GM12878 (cell line): ENCODE data around the gene UNC80. TPM values are rescaled to one million over a fixed set of nuclear protein-coding genes. Genes with fewer than 3 reads are reported as not detected.

Experiments
- ATAC-seq: fragments of 200-7000 bp; cut with Tn5 transposase; 3 replicates; pipeline ENCODE4 v1.9.1; 2020; ENCODE audit warnings: mild to moderate bottlenecking, moderate library complexity
- BruUV-seq: library from RNA; stranded (reverse); fragments of 400-500 nt; replicated peaks from 2 replicates; lab custom pipeline; 2021; lab: Mats Ljungman, UMichigan
- CTCF ChIA-PET: fragments of 300-600 bp; sonication (Branson Sonifier 250); formaldehyde crosslinking; extraction: SDS; loops from one replicate; lab custom pipeline; 2021; ENCODE audit warnings: inconsistent platforms; lab: Yijun Ruan, JAX
- POLR2A ChIA-PET: fragments of 350-600 bp; formaldehyde crosslinking; extraction: SDS; loops from one replicate; lab custom pipeline; 2021; ENCODE audit warnings: inconsistent platforms; lab: Charles Lee
- RAD21 ChIA-PET: fragments of 300-600 bp; sonication (Branson Sonifier 250); formaldehyde crosslinking; loops from one replicate; lab custom pipeline; 2023; ENCODE audit warnings: antibody characterized with exemption; ENCODE audit not compliant: unreplicated experiment; lab: Charles Lee
- SMC1A ChIA-PET: fragments of 300-600 bp; sonication (Branson Sonifier 250); formaldehyde crosslinking; loops from one replicate; lab custom pipeline; 2023; ENCODE audit not compliant: unreplicated experiment, uncharacterized antibody; lab: Charles Lee
- DNase-seq: peaks from one replicate; pipeline ENCODE4 v3.0.0-alpha.2; 2011; ENCODE audit warnings: low read depth, low spot score
- FAIRE-seq: peaks from 3 replicates; lab custom pipeline; 2011; peaks lifted over from hg19 to GRCh38; lab: Jason Lieb, UNC
- H2AFZ ChIP-seq: 2 replicates; pipeline ENCODE4 v1.6.0; 2011; ENCODE audit warnings: low read depth, low read length, control low read depth; ENCODE audit not compliant: control insufficient read depth
- H3K27ac ChIP-seq: 2 replicates; pipeline ENCODE4 v1.5.1; 2011; ENCODE audit warnings: control low read depth; ENCODE audit not compliant: control insufficient read depth, insufficient read depth
- H3K27me3 ChIP-seq, 2 experiments: replicated peaks in 1 of 2; 2 replicates each; pipeline versions ENCODE4 v1.6.0 to v1.6.1; 2011; ENCODE audit warnings: low read length in 1 of 2; ENCODE audit not compliant: control insufficient read depth in 2 of 2, insufficient read depth in 2 of 2
- H3K36me3 ChIP-seq, 2 experiments: 2 replicates each; pipeline ENCODE4 v1.5.1; 2011; ENCODE audit warnings: low read length in 1 of 2; ENCODE audit not compliant: control insufficient read depth in 2 of 2, insufficient read depth in 2 of 2
- H3K4me1 ChIP-seq: 2 replicates; pipeline ENCODE4 v1.6.1; 2011; ENCODE audit warnings: mild to moderate bottlenecking, low read length, moderate library complexity, mixed read lengths; ENCODE audit not compliant: control insufficient read depth, insufficient read depth
- H3K4me2 ChIP-seq: 2 replicates; pipeline ENCODE4 v1.6.0; 2011; ENCODE audit warnings: control low read depth; ENCODE audit not compliant: control insufficient read depth, insufficient read depth
- H3K4me3 ChIP-seq: fragments of 200-600 bp; sonication (generic); 2 replicates; pipeline ENCODE4 v1.5.1; 2016
- H3K79me2 ChIP-seq: 2 replicates; pipeline ENCODE4 v1.6.0; 2011; ENCODE audit warnings: low read length; ENCODE audit not compliant: control insufficient read depth, insufficient read depth
- H3K9ac ChIP-seq: 2 replicates; pipeline ENCODE4 v1.8.0; 2011; ENCODE audit warnings: low read length, control low read depth, mixed read lengths; ENCODE audit not compliant: control insufficient read depth, insufficient read depth
- H3K9me3 ChIP-seq: replicated peaks from 3 replicates; pipeline ENCODE4 v1.5.1; 2011; ENCODE audit warnings: mild to moderate bottlenecking, low read length; ENCODE audit not compliant: control insufficient read depth, insufficient read depth
- H4K20me1 ChIP-seq: 2 replicates; pipeline ENCODE4 v1.6.0; 2011; ENCODE audit not compliant: control insufficient read depth, insufficient read depth
- BMI1 ChIP-seq: fragments of 450-650 bp; IDR thresholded peaks from 2 replicates; pipeline ENCODE4 v1.6.1; 2016; ENCODE audit warnings: mild to moderate bottlenecking, moderate library complexity, borderline replicate concordance
- FOS ChIP-seq: IDR thresholded peaks from 3 replicates; pipeline ENCODE4 v1.6.1; 2011; ENCODE audit warnings: borderline replicate concordance; ENCODE audit not compliant: insufficient read length; ENCODE audit errors: extremely low read depth
- FOXM1 ChIP-seq: IDR thresholded peaks from 2 replicates; pipeline ENCODE4 v1.6.1; 2012; ENCODE audit warnings: low read depth, mild to moderate bottlenecking, inconsistent platforms, low read length, moderate library complexity
- GATAD2B ChIP-seq: fragments of 450-650 bp; conservative IDR thresholded peaks from 2 replicates; pipeline ENCODE4 v1.6.1; 2017; ENCODE audit warnings: low read depth, mild to moderate bottlenecking, moderate library complexity
- NR2F1 ChIP-seq: fragments of 450-650 bp; conservative IDR thresholded peaks from 2 replicates; pipeline ENCODE4 v1.6.1; 2017; ENCODE audit warnings: mild to moderate bottlenecking
- PAX5 ChIP-seq: IDR thresholded peaks from 2 replicates; pipeline ENCODE4 v1.6.1; 2011; ENCODE audit warnings: low read depth, low read length, borderline replicate concordance
- POLR2AphosphoS5 ChIP-seq: IDR thresholded peaks from 2 replicates; pipeline ENCODE4 v1.6.1; 2011; ENCODE audit warnings: mild to moderate bottlenecking, low read length, inconsistent platforms
- RAD21 ChIP-seq: IDR thresholded peaks from 2 replicates; pipeline ENCODE4 v1.6.1; 2011; ENCODE audit warnings: mild to moderate bottlenecking, low read depth, low read length, moderate library complexity; ENCODE audit not compliant: insufficient read depth
- SMAD5 ChIP-seq: IDR thresholded peaks from 2 replicates; pipeline ENCODE4 v1.6.1; 2016; ENCODE audit warnings: antibody characterized with exemption, low read depth
- SP1 ChIP-seq: IDR thresholded peaks from one replicate; pipeline ENCODE4 v1.6.1; 2011; ENCODE audit warnings: low read depth, low read length
- YY1 ChIP-seq: IDR thresholded peaks from 2 replicates; pipeline ENCODE4 v1.6.1; 2011; ENCODE audit warnings: low read depth, mild to moderate bottlenecking, low read length
- ZNF274 ChIP-seq: IDR thresholded peaks from one replicate; pipeline ENCODE4 v1.8.0; 2011; ENCODE audit not compliant: insufficient read length, insufficient read depth
- WGBS: methylation state at CpG from one replicate; pipeline ENCODE4 v1.1.6; 2016; ENCODE audit warnings: low lambda C conversion rate; ENCODE audit not compliant: insufficient replicate concordance, insufficient coverage; ENCODE audit errors: missing lambda C conversion rate; 5-methylcytosine and 5-hydroxymethylcytosine counted together
- in situ Hi-C: fragments of 300-500 bp; cut with MboI; formaldehyde crosslinking; loops from 9 replicates; pipeline ENCODE4 v1.14.3; 2018; ENCODE audit warnings: mixed read lengths
- intact Hi-C: fragments of 100-400 bp; cut with micrococcal nuclease; formaldehyde crosslinking; loops from one replicate; pipeline ENCODE4 v1.14.2; 2022; ENCODE audit not compliant: unreplicated experiment
- polyA plus RNA-seq, 11 experiments: library from polyadenylated mRNA; depleted of rRNA in 4 of 11; unstranded in 6 of 11; stranded (reverse) in 5 of 11; fragments of >200 nt; fragmentation: Nextera tagmentation in 4 of 11; fragmentation: Illumina TruSeq in 1 of 11; extraction: Ambion mirVana in 4 of 11; extraction: Trizol in 1 of 11; gene quantifications; 1 replicate in 1 of 11; 2 replicates in 10 of 11; pipeline versions ENCODE4 v1.2.1 to v1.2.3, GENCODE V29; 2011 to 2016; ENCODE audit warnings: inconsistent platforms in 2 of 11, missing spikeins in 2 of 11, low read depth in 1 of 11
- total RNA-seq, 4 experiments: library from RNA; depleted of rRNA in 3 of 4; stranded (reverse); fragments of >200 nt in 3 of 4; fragmentation: Illumina TruSeq in 1 of 4; extraction: Trizol in 1 of 4; gene quantifications; 2 replicates each; pipeline versions ENCODE4 v1.2.1 to v1.2.3, GENCODE V29; 2013 to 2021
- TF ChIP-seq, protein P1 (sequence below): fragments of 450-650 bp; IDR thresholded peaks from 2 replicates; pipeline ENCODE4 v1.6.1; 2017; ENCODE audit warnings: borderline replicate concordance

UNC80 gene
- total and polyA plus RNA-seq, 10 of the 15 experiments (the other 5 are each of a cell fraction or from before 2014, with no cell fraction given), result not detected

DNA sequence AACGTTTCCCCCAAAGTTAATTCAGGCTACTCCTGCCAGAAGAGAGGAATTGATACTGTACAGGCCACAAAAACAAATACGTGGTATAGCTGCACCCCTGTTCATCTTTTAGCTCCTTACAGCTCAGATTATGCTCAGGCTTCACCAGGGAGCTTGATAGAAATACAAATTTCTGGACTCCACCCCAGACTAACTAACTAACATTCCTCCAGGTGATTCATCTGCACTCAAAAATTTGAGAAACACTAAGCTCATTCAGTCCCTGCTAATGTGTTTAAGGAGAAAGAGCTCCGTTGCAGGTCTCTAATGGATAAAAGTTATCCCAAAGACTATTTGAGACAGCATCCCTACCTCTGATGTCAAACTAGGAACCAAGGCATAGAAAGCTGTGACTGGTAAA is 36.8 kb upstream of the UNC80 start:
- RAD21 ChIA-PET, result no interaction called here
- no peaks in the 10 kb centered on the region for H4K20me1 ChIP-seq
- no peaks in the 10 kb centered on the region for H3K4me1 ChIP-seq
- no peak for TF ChIP-seq PAX5
- TF ChIP-seq BMI1, result no peak
- no peak for TF ChIP-seq YY1
- TF ChIP-seq RAD21, result no peak
- TF ChIP-seq, protein P1, sequence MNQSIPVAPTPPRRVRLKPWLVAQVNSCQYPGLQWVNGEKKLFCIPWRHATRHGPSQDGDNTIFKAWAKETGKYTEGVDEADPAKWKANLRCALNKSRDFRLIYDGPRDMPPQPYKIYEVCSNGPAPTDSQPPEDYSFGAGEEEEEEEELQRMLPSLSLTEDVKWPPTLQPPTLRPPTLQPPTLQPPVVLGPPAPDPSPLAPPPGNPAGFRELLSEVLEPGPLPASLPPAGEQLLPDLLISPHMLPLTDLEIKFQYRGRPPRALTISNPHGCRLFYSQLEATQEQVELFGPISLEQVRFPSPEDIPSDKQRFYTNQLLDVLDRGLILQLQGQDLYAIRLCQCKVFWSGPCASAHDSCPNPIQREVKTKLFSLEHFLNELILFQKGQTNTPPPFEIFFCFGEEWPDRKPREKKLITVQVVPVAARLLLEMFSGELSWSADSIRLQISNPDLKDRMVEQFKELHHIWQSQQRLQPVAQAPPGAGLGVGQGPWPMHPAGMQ, result no peak
- TF ChIP-seq GATAD2B, result no peak
- no peak for TF ChIP-seq SP1
- intact Hi-C loops (no loop called here), in situ Hi-C loops (no loop called here)
- no peak for FAIRE-seq
- no TSS peak for BruUV-seq
- CTCF ChIA-PET, result no interaction called here
- SMC1A ChIA-PET, result no interaction called here
- POLR2A ChIA-PET, result no interaction called here
- no peak for DNase-seq
- no peak overlapping the region for H3K27ac ChIP-seq
- WGBS, result 10% methylated on average over 3 of the region's 3 CpGs
- no peaks in the 10 kb centered on the region for H3K36me3 ChIP-seq
- H3K9ac ChIP-seq, result no peak overlapping the region
- no peak for ATAC-seq
- no peaks in the 10 kb centered on the region for H3K9me3 ChIP-seq
- H3K79me2 ChIP-seq, result no peaks in the 10 kb centered on the region
- H3K4me2 ChIP-seq, result no peak overlapping the region
- no peak overlapping the region for H2AFZ ChIP-seq
- H3K27me3 ChIP-seq, result no peaks in the 10 kb centered on the region
- H3K4me3 ChIP-seq, result no peak overlapping the region

DNA sequence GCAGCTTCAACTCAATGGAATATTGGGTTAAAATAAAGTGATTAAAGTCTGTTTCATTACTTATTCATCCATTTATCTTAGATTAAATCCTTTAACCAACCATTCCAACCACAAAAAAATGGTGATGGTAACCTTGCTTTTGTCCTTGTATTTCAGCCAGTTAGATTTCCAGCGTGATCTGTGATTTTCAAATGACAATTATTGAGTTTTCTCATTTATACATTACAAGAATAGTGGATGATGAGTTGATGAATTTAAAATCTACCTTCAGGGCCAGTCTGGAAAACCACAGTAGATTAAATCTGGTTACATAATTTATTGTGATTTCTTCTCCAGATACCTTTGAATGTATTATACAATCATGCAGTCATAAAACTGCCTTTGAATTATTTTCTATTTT is 29.7 kb upstream of the UNC80 start:
- CTCF ChIA-PET, result no interaction called here
- no peak overlapping the region for H3K4me2 ChIP-seq
- TF ChIP-seq FOS (no peak), SMAD5 (no peak), POLR2AphosphoS5 (no peak), NR2F1 (no peak), ZNF274 (no peak), FOXM1 (no peak)
- no peaks in the 10 kb centered on the region for H3K4me1 ChIP-seq
- no peak overlapping the region for H2AFZ ChIP-seq
- H3K4me3 ChIP-seq, result no peak overlapping the region
- RAD21 ChIA-PET, result no interaction called here
- DNase-seq (no peak), FAIRE-seq (no peak), ATAC-seq (no peak)
- no TSS peak for BruUV-seq
- in situ Hi-C loops, result no loop called here
- H3K27me3 ChIP-seq, result no peaks in the 10 kb centered on the region
- SMC1A ChIA-PET, result no interaction called here
- intact Hi-C loops, result no loop called here
- no peaks in the 10 kb centered on the region for H3K9me3 ChIP-seq
- WGBS, result 0% methylated on average over 1 of the region's 1 CpG
- POLR2A ChIA-PET, result no interaction called here
- no peak overlapping the region for H3K27ac ChIP-seq
- H3K36me3 ChIP-seq, result no peaks in the 10 kb centered on the region
- no peaks in the 10 kb centered on the region for H4K20me1 ChIP-seq
- H3K9ac ChIP-seq, result no peak overlapping the region
- H3K79me2 ChIP-seq, result no peaks in the 10 kb centered on the region
